GM15510 (cell line): Measurements from ENCODE around the gene ZNF25.
A peak's percentile ranks its signal among the peaks of the same experiment; 100 is the strongest.

ENCODE experiments used
- POLR2A ChIP-seq: IDR thresholded peaks from 3 replicates; pipeline ENCODE4 v1.6.1; 2011; ENCODE audit warnings: borderline replicate concordance; ENCODE audit not compliant: insufficient read length; ENCODE audit errors: extremely low read depth

ZNF25 gene

DNA sequence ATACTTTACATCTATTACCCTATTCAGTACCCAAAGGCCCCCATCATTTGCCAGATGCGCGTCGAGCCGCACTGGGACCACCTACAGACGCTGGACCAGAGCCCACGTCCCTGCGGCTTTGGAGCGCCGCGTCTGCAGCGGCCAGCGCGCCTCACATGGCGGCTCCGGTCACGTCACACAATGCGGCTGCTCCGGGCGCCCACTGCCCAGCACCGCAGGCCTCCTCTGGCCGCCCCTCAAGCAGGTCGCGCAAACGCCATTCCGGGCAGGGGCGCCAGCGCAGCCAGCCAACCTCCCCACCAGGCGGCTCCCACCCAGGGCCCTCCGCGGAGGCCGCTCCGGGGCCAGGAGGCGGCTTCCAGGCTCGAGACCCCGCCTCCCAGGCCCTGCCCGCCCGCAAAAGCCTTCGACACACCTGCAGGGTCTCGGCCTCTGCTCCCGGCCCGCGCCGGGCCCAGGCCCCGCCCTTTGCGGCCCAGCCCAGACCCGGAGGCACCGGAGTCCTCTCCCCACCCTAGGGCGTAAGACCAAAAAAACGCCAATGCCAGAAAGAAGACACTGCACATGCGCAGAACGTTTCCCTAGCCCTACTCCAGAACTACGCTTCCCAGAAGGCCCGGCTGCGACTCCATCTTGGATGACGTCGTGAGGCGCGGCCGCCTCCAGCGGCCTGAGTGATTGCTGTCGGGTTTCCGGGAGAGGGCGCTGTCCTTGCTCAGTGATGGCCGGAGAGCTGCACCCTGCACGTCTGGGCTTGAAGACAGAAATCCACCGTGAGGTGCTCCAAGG lies at the start of gene ZNF25:
Gene ZNF25, minus strand, starts transcription at position 557 of the 789 bp plus-strand sequence. CDS start 4,925 bp downstream, outside the sequence.
- peak; percentile 63 for TF ChIP-seq POLR2A

DNA sequence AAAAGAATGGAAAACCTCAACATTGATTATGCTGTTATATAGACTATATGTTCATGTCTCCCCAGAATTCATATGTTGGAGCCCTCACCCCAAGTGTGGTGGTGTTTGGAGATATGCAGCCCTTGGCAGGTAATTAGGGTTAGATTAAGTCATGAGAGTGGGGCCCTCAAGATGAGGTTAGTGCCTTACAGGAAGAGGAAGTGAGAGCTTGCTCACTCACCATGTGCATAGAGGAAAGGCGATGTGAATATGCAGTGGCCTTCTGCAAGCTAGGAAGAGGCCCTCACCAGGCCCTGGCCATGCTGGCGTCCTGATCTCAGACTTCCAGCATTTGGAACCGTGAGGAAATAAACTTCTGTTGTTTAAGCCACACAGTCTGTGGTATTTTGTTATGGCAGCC lies 48.8 kb upstream of the ZNF25 start:
- no peak for TF ChIP-seq POLR2A

DNA sequence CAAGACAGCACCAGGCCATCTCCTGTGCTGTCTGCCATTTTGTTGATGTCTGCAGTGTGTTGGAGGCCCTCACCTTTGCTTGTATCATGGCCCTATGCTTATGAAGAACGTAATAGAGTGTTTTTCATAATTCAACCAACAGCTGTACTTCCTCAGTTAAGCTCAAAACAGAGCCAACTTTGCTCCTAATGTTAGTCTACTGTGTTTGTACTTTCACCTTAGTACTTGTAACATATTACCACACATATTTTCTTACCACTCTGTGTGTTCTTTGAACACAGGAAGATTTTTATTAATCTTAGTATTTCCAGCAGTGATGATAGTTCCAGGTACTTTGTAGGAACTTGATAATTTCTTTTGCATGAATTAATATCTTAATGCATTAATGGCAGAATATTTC lies 39.9 kb upstream of the ZNF25 start:
- TF ChIP-seq POLR2A: no peak

DNA sequence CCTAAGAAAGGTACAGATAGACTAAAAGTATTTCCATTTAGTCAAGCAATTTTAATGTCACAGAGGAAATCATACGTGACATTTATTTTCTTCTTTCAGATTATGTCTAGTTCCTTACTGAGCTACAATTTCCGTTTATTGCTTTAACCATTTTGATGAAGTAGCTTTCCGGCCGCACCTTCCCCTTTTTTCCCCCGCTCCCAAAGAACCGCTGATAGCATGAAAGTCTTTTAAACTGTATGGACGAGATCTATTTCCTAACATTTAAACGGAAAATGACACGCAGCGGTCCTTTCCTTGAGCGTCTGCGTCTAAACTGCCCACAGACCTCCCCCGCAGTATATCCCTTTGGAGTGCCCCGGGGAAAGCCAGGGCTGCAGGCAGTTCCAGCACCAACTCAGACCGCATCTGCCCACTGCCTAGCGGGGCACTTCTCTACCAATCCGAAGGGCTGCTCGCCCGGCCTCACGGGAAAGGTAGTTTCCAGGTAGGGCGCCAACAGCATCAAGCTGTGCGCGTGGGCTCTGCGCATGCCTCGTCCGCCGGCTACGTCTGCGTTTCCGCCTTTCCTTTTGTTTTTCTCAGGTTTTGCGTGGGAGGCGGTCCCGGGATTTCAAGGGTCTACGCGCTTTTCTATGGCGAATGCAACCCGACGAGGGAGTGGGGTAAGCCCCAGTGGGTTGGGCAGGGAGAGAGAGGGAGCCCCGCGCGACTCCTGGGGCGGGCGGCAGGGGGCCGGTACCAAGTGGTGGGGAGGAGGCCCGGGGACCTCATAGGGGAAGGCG lies 33.9 kb upstream of the ZNF25 start, which contains the start of gene ZNF33A:
Gene ZNF33A, plus strand, starts transcription at position 557 of the 785 bp plus-strand sequence. CDS start 1,667 bp downstream, outside the sequence.
- peak; percentile 74 for TF ChIP-seq POLR2A

DNA sequence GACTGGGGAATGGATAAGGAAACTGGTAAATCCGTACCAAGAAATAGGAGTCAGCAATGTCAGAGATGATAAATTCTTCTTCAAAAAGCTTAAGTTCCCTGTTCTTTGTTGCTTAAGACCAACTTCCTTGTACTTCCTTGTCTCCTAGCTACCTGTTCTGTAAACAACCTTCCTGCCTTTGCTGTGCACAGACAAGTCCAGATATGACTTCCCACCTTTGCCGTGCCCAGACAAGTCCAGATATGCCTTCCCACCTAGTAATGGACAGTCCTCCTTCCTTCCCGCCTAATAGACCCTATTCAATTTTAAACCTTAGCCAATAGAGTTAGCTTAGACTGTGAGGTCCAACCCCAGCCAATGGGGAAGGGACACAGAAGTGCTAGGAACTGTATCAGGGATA lies 31.5 kb upstream of the ZNF25 start:
- TF ChIP-seq POLR2A: no peak

DNA sequence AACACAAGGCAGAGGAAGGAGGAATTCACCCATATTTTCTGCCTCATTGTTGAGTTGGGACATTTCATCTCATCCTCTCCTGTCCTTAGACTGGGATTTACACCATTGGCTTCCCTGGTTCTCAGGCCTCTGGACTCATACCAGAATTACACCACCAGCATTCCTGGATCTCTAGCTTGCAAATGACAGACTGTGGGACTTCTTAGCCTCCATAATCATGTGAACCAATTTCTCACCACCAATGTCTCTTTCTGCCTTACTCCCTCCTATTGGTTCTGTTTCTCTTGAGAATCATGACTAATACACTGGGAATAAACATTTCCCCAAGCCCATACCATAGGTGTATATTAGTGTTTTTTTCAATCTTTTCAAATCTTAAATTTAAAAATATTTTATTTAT lies 31.1 kb upstream of the ZNF25 start:
- no peak for TF ChIP-seq POLR2A

DNA sequence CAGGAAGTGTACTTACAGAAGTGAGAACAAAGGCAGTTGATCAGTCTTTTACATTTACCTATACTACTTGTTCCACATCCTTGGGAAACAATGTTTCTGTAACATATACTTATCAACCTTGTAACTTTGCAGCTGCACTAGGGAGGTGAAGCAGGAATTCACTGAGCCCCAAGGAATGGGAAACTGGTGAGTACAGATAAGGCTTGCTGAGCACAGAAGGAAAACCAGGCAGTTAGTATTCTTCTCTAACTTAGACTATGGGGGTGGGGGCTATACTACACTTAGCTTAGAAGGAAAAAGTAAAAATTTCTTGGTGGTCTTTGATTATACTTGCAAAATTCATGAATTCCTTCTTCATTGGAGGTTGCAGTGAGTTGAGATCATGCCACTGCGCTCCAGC lies 27.1 kb upstream of the ZNF25 start:
- TF ChIP-seq POLR2A: no peak

DNA sequence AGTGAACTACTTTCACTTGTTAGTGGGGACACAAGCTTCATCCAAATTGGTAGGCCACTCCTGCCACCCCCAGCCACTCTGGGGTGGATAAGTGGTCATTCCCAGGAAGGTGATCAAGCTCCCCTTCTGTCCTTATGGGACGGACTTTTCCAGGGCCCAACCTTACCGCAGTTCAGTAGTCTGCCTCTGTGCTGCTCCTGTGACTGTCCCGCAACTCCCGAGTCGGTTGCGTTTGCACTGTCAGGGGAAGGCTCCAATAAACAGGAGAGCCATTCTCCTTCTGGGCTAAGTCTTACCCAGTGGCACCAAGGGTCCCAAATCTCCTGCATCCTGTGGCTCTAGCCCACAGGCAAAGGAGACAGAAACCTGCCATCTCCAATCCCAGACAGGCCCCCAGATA lies 26.6 kb upstream of the ZNF25 start:
- no peak for TF ChIP-seq POLR2A

DNA sequence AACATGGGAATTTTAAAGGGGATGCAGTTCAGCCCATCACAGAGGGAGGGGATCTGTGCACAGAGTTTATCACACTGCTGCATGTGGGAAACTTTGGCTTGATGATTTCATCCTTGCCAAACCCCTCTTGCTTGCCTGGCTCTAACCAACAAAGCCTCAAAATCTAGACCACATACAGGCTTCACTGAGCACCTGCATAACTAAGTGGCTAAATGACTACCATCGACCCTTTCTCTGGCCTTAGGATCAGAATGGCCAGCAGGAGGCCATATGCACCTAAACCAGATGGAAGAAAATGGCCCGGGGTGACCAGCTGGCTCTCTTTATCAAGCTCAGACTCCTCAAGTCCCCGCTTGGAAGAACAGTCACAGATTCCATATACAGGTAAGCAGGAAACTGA lies 15.6 kb upstream of the ZNF25 start:
- TF ChIP-seq POLR2A: no peak

DNA sequence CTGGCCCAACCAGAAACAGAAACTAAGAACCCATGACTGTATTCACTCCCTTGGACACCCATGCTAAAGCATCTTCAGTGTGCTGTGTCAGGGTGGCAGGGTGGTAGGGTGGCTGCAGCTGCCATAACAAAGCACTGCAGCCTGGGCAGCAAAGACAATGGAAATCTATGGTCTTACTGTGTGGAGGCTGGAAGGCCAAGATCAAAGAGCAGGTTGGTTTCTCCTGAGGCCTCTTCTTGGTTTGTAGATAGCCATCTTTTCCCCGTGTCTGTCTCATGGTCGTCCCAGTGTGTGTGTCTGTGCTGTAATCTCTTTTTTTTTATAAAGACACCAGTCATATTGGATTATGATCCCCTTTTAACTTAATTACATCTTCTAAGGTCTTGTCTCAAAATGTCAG lies 15.2 kb upstream of the ZNF25 start:
- no peak for TF ChIP-seq POLR2A

DNA sequence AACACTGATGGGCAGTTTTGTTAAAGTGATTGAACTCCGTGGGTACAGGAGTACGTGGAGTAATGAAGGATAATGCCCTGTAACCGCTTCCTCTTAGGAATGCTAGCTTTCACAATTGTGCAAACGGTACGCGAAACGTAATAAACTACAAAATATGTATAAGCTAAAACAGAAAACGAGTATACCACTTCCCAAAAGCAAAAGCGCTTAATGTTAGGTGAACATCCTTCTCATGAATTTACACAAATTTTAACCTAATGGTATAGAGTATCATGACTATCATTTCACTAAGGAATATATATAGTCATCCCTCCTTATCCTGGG lies 395 bp upstream of the ZNF25 start:
- no peak for TF ChIP-seq POLR2A

DNA sequence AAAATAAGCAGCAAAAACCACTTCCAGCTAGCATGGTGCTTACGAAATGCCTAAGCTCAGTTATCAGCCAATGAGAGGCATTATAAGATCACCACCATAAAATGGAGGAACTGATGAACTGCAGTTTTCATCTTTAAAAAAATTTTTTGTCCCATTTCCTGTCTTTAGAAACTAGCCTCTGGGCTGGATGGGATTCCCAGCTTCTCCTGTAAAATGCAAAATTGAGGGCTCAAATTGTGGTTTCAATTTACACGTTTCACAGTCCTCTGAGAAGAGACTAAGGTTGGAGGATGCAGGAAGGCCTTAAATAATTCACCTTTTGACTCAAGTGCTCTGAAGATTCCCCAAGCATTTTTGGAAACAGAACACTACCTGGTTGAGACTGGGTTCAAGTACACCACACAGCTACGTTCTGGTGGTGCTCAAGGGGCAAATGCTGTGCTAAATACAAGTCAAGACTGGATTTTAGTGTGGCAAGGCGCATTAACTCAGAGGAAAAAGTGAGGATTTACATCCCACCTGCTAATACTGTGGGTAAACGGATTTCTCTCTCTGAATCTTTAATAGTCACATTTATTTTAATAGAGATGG lies 951 bp downstream of the ZNF25 start:
- TF ChIP-seq POLR2A: no peak

DNA sequence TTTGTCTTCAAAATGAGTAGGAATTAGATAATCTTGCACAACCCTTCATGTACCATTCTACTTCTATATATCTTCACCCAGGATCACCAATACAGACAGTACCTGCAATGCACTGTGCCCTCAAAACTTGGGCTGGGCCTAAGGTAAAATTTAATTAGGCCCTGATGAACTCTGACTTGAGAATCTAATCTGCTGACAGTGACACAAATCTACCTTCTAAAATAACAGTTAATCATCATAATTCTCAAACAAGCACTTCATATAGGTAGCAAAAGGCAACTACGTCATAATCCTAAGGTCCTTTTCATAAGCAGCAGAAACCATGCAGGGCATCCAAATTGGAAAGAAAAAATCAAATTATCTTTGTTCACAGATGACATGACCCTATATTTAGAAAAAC lies 4.1 kb downstream of the ZNF25 start:
- TF ChIP-seq POLR2A: no peak

DNA sequence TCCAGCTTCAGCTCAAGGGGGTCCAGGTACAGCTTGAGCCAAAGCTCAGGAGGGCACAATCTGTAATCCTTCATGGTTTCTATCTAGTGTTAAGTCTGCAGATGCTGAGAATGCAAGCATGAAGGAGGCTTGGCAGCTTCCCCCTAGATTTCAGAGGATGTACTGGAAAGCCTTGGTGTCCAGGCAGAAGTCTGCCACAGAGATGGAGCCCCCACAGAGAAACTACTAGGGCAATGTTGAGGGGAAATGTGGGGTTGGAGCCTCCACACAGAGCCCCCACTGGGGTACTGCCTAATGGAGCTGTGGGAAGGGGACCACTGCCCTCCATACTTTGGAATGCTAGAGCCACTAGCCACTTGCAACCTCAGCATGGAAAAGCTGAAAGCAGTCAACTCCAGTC lies 11.4 kb downstream of the ZNF25 start:
- TF ChIP-seq POLR2A: no peak

DNA sequence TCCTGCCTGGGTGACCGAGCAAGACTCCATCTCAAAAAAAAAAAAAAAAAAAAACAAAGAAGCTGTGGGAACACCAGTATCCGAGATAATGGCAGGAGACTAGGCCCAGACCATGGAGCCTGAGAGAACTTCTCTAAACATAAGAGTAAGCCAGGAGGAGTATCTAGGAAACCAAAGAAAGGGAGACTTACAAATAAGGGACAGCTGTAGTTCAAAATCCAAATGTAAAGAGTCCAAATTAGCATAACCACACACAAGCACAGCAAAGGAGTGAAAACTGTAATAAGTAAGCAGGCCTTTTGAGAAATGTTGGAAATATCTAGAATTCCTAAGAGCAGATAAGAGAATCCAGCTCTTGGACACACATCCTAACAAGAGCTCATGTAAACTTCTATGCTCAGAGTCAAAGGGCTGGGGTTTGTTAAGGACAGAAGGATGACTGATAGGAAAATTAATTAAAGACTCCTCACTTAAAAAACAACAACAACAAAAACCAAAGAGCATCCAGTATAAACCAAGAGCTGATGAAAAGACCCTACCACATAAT lies 15.8 kb downstream of the ZNF25 start:
- no peak for TF ChIP-seq POLR2A
